ENCODE data around the gene MINDY1. TPM values are rescaled to one million over a fixed set of nuclear protein-coding genes. Genes with fewer than 3 reads are reported as not detected.

MINDY1 gene
- total and polyA plus RNA-seq, 7 donors = 4.4 to 26.0 (median 16.2) TPM

- DNase-seq (no peak), ATAC-seq (no peak)
- H3K27ac ChIP-seq = peak overlapping the region; percentile 97
- H3K9me3 ChIP-seq = no peaks in the 10 kb centered on the region
- TF ChIP-seq, protein P1, sequence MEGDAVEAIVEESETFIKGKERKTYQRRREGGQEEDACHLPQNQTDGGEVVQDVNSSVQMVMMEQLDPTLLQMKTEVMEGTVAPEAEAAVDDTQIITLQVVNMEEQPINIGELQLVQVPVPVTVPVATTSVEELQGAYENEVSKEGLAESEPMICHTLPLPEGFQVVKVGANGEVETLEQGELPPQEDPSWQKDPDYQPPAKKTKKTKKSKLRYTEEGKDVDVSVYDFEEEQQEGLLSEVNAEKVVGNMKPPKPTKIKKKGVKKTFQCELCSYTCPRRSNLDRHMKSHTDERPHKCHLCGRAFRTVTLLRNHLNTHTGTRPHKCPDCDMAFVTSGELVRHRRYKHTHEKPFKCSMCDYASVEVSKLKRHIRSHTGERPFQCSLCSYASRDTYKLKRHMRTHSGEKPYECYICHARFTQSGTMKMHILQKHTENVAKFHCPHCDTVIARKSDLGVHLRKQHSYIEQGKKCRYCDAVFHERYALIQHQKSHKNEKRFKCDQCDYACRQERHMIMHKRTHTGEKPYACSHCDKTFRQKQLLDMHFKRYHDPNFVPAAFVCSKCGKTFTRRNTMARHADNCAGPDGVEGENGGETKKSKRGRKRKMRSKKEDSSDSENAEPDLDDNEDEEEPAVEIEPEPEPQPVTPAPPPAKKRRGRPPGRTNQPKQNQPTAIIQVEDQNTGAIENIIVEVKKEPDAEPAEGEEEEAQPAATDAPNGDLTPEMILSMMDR (IDR thresholded peaks at IDR 0.05) = no peak
- WGBS, 3 donors = 16 to 25% (median 22%) methylated on average over 15 of the region's 15 CpGs
- H3K4me3 ChIP-seq = peak overlapping the region; percentile 86
- intact Hi-C loops (cut with DNase I) = loop anchor here in 1 of 2 donors (5.0 kb wide), 1 partner anchor 406 kb away; no protein-coding TSS in a partner anchor
- peaks cover 4 to 9% of the 10 kb centered on the region in 2 donors for H3K36me3 ChIP-seq (ENCODE audit: insufficient read depth in 1 of 2, low read depth in 1 of 2)
- H3K27me3 ChIP-seq (ENCODE audit: insufficient read depth in 3 of 3, low read length in 2 of 3) = no peaks in the 10 kb centered on the region
- peaks cover 38% of the 10 kb centered on the region for H3K4me1 ChIP-seq
Measured at GRCh38 chr1:150973258-150973835, 33.4 kb downstream of the MINDY1 start.

- Histone ChIP-seq H3K9me3 (no peaks in the 10 kb centered on the region), H3K4me3 (peak overlapping the region; percentile 86), H3K4me1 (peaks cover 38% of the 10 kb centered on the region), H3K27me3 (ENCODE audit: insufficient read depth in 3 of 3, low read length in 2 of 3) (no peaks in the 10 kb centered on the region), H3K36me3 (ENCODE audit: insufficient read depth in 1 of 2, low read depth in 1 of 2) (peaks cover 6 to 17% of the 10 kb centered on the region in 2 donors), H3K27ac (peak overlapping the region; percentile 97)
- TF ChIP-seq, protein P1 (IDR thresholded peaks at IDR 0.05) = no peak
- no peak for ATAC-seq
- no peak for DNase-seq
- intact Hi-C loops (cut with DNase I) = loop anchor here in 1 of 2 donors (5.0 kb wide), 1 partner anchor 405 kb away; no protein-coding TSS in a partner anchor
- WGBS, 3 donors = 47 to 60% (median 52%) methylated on average over 4 of the region's 4 CpGs
Measured at GRCh38 chr1:150972417-150972940, 34.2 kb downstream of the MINDY1 start.

GRCh38 chr1:150971583-150972416 is 34.9 kb downstream of the MINDY1 start:
- Histone ChIP-seq H3K27ac (peak overlapping the region; percentile 97), H3K4me3 (peak overlapping the region; percentile 86), H3K9me3 (no peaks in the 10 kb centered on the region), H3K27me3 (ENCODE audit: insufficient read depth in 3 of 3, low read length in 2 of 3) (no peaks in the 10 kb centered on the region), H3K4me1 (peaks cover 35% of the 10 kb centered on the region), H3K36me3 (ENCODE audit: insufficient read depth in 1 of 2, low read depth in 1 of 2) (peaks cover 6 to 24% of the 10 kb centered on the region in 2 donors)
- DNase-seq = no peak
- no peak for ATAC-seq
- 68 to 74% (median 73%) methylated on average over 6 of the region's 6 CpGs for WGBS, 3 donors
- intact Hi-C loops (cut with DNase I) = loop anchor here in 1 of 2 donors (5.0 kb wide), 1 partner anchor 404 kb away; no protein-coding TSS in a partner anchor
- TF ChIP-seq, protein P1 (IDR thresholded peaks at IDR 0.05) = no peak

DNA sequence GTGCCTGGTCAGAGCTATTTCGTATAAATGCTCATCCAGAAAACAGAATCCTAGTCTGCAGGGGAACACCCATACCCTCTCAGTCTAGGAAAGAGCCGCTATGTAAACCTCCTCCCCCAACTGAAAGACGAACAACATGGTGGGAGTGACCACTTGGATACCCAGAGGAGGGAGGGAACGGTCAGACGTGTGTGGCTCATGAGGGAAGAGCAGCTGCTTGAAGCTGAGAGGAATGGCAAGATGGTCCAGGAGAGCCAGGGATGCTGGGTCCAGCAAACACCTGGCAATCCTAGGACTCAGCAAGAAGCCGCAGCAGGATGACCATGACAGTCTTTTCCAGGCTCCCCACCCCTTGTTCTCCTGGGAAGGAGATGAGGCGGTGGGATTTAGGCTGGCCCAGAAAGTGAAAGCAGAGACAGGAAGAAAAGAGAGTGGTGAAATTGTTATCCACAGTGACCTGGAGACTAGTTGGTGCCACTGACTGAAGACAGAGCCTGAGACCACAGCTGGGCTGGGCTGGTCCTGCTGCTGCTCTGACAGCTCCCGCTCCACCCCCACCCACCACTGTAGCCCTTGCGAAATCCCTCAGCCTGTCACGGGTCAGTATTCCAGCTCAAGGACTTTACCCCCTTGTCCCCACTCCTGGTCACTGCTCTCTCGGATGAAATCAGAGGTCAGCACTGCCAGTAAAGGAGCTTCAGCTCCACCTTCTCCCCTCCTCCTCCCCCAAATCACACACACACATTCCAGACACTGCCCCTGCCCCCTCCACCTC is 35.7 kb downstream of the MINDY1 start:
- TF ChIP-seq, protein P1 (IDR thresholded peaks at IDR 0.05) = no peak
- H3K9me3 ChIP-seq = no peaks in the 10 kb centered on the region
- no peaks in the 10 kb centered on the region for H3K27me3 ChIP-seq (ENCODE audit: insufficient read depth in 3 of 3, low read length in 2 of 3)
- intact Hi-C loops (cut with DNase I) = loop anchor here in 1 of 2 donors (5.0 kb wide), 1 partner anchor 404 kb away; no protein-coding TSS in a partner anchor
- peak; percentile 77 to 88 (median 84) for ATAC-seq
- peaks cover 35% of the 10 kb centered on the region for H3K4me1 ChIP-seq
- DNase-seq = peak; percentile 86 to 92
- H3K36me3 ChIP-seq (ENCODE audit: insufficient read depth in 1 of 2, low read depth in 1 of 2) = peaks cover 6 to 32% of the 10 kb centered on the region in 2 donors
- H3K27ac ChIP-seq = peak overlapping the region; percentile 97
- H3K4me3 ChIP-seq = peak overlapping the region; percentile 86
- 34 to 55% (median 37%) methylated on average over 11 of the region's 11 CpGs for WGBS, 3 donors
